ENCODE measurements around the gene AFF1.

DNA sequence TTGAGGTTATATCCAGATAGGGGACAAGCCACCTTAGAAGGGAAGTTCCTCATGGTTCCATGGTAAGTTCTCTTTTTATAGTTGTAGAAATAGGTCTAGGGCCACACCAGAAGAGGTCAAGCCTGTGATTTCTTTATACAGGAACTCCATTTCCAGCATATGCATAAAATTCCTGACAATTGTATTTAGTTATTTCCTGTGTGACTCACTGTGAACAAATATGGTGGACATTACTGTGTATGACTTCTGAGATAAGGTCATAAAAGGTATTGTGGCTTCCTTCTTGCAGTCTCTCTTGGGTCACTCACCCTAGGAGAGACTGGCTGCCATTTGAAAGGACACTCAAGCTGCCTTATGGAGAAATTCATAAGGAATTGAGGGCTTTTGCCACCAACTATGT lies 40.4 kb upstream of the AFF1 start:
- no peak for TF ChIP-seq EZH2 (IDR thresholded peaks at IDR 0.05; ENCODE audit: insufficient read depth, poor library complexity, severe bottlenecking)
- TF ChIP-seq EZH2phosphoT487 (IDR thresholded peaks at IDR 0.05; ENCODE audit: insufficient read depth, low read depth): no peak

Data from GM23248 (cell line).